ENCODE results near the gene STRBP. TPM values are rescaled to one million over a fixed set of nuclear protein-coding genes. Genes with fewer than 3 reads are reported as not detected.

STRBP gene
- total RNA-seq, 1 experiment from 2014 or later, result 39.9 TPM

DNA sequence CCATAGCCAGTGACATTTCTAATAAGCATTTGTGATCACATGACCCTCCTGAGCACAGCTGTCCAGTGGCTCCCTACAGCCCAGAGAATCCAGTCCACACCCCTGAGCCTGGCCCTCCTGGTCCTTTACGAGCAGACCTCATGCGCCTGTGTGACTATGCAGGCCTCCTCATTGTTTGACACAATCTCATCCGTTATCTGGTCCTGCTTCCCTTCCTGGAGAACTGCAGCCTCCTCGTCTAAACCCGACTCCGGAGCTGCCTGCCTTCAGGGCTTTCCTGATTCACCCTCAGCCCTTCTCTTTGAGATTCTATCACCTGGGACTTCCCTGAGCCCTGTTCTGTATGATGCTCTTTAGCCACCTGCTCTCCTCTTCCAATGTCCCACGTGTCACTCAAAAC lies 155.2 kb downstream of the STRBP start:
- CTCF ChIA-PET, result no interaction called here
- Histone ChIP-seq H3K79me2 (ENCODE audit: low read depth) (no peaks in the 10 kb centered on the region), H3F3A (ENCODE audit: insufficient read depth, low read depth) (no peaks in the 10 kb centered on the region; the same call in 1 of the 2 replicates), H4K20me1 (ENCODE audit: insufficient read depth) (no peaks in the 10 kb centered on the region), H3K27me3 (ENCODE audit: insufficient read depth, low read depth) (no peaks in the 10 kb centered on the region), H3K9me3 (ENCODE audit: insufficient read depth, low read depth) (no peaks in the 10 kb centered on the region), H2AFZ (no peak overlapping the region), H3K4me2 (no peak overlapping the region), H3K9me2 (ENCODE audit: insufficient read depth) (no peaks in the 10 kb centered on the region), H3K4me1 (replicated peaks; ENCODE audit: insufficient read depth) (no peaks in the 10 kb centered on the region), H3K4me3 (no peak overlapping the region), H3K27ac (no peak overlapping the region), H3K36me3 (ENCODE audit: low read depth) (no peaks in the 10 kb centered on the region)
- POLR2A ChIA-PET (ENCODE audit: unreplicated experiment), result no interaction called here
- DNase-seq, result no peak
- intact Hi-C loops (cut with micrococcal nuclease; ENCODE audit: unreplicated experiment), result no loop called here
- TF ChIP-seq, protein P1, sequence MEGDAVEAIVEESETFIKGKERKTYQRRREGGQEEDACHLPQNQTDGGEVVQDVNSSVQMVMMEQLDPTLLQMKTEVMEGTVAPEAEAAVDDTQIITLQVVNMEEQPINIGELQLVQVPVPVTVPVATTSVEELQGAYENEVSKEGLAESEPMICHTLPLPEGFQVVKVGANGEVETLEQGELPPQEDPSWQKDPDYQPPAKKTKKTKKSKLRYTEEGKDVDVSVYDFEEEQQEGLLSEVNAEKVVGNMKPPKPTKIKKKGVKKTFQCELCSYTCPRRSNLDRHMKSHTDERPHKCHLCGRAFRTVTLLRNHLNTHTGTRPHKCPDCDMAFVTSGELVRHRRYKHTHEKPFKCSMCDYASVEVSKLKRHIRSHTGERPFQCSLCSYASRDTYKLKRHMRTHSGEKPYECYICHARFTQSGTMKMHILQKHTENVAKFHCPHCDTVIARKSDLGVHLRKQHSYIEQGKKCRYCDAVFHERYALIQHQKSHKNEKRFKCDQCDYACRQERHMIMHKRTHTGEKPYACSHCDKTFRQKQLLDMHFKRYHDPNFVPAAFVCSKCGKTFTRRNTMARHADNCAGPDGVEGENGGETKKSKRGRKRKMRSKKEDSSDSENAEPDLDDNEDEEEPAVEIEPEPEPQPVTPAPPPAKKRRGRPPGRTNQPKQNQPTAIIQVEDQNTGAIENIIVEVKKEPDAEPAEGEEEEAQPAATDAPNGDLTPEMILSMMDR (conservative IDR thresholded peaks at IDR 0.05), result no peak
- TF ChIP-seq EZH2 (IDR thresholded peaks at IDR 0.05; ENCODE audit: low read depth), result no peak
- BruUV-seq (replicated peaks), result no TSS peak

DNA sequence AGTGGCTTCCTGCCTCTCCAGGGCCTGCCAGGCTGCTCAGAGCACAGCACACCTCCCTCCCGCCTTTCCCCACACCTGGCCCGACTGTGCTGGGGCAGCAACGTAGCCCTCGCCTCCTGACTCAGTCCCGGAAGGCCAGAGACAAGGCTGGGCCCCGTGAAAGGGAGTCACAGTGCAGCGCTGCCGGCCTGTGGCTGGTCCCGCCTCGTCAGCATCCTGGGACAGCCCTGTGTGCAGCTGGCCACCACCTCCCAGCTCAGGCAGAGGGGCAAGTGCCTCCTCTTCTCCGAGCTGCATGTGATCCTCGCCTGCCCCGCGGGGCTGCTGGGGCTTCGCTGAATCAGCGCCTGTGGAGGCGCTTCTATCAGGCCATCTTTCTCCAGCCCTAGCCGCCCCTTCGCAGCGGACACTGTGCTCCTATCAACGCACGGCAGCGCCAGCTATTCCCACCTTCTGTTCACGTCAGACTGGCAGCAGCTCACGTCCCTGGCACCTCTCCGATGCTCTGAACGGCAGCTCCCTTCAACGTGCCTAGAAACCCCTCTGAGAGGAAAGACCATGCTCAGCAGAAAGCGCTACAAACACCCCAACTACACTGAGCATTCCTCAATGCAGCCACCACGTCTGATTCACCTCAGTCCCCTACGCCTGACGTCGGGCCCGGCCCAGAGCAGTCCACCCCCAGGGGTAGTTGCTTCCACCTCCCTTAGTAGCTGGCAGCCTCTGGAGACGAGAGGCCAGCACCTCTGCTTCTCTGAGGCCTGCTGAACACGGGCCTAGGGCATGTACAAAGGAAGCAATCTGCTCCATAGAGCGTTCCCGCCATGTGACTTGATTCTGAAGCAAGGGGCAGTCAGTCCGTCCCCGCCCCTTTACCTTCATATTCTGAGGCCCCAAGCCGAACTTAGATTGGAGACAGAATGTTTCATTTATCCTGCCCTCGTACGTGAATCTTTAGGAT lies 156.1 kb downstream of the STRBP start:
- no peaks in the 10 kb centered on the region for H3K27me3 ChIP-seq (ENCODE audit: insufficient read depth, low read depth)
- intact Hi-C loops (cut with micrococcal nuclease; ENCODE audit: unreplicated experiment), result no loop called here
- ChIA-PET CTCF (no interaction called here), POLR2A (ENCODE audit: unreplicated experiment) (no interaction called here)
- DNase-seq, result no peak
- no peak for TF ChIP-seq EZH2 (IDR thresholded peaks at IDR 0.05; ENCODE audit: low read depth)
- TF ChIP-seq, protein P1 (conservative IDR thresholded peaks at IDR 0.05), result no peak
- no peaks in the 10 kb centered on the region for H3K9me2 ChIP-seq (ENCODE audit: insufficient read depth)
- H3F3A ChIP-seq (ENCODE audit: insufficient read depth, low read depth), result no peaks in the 10 kb centered on the region; the same call in 1 of the 2 replicates
- H2AFZ ChIP-seq, result no peak overlapping the region
- no peak overlapping the region for H3K4me3 ChIP-seq
- no peaks in the 10 kb centered on the region for H3K9me3 ChIP-seq (ENCODE audit: insufficient read depth, low read depth)
- H3K27ac ChIP-seq, result no peak overlapping the region
- H3K4me1 ChIP-seq (replicated peaks; ENCODE audit: insufficient read depth), result no peaks in the 10 kb centered on the region
- no peaks in the 10 kb centered on the region for H3K36me3 ChIP-seq (ENCODE audit: low read depth)
- H4K20me1 ChIP-seq (ENCODE audit: insufficient read depth), result no peaks in the 10 kb centered on the region
- no TSS peak for BruUV-seq (replicated peaks)
- no peak overlapping the region for H3K4me2 ChIP-seq
- no peaks in the 10 kb centered on the region for H3K79me2 ChIP-seq (ENCODE audit: low read depth)

DNA sequence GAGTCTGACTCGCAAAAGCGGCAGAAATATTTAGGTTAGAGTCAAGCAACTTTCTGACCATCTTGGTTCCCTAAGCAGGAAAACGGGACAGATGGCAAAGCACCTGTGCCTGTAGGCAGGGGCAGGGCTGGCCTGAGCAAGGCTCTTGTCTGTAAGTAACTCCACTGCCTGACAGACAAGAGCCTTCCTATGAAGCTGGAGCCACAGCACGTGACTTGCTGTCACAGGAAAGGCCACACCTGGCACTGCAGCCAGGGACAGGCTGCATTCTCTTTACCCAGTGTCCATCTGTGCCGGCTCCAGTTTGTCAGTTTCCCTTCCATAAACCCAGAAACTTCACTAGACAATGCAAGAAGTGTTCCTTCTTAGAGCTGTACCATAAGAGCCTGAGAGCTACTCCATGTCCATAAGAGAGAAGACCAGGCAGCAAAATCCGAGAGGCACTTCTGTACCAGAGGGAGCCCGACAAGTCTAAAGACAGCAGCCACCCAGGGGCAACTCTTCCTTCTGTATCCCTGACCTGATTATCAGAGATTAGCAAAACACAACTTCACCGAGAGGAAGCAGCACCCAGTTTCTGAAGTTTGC lies 156.9 kb downstream of the STRBP start:
- Histone ChIP-seq H3K27ac (no peak overlapping the region), H3K4me2 (no peak overlapping the region), H3F3A (ENCODE audit: insufficient read depth, low read depth) (no peaks in the 10 kb centered on the region; the same call in 1 of the 2 replicates), H3K9me2 (ENCODE audit: insufficient read depth) (no peaks in the 10 kb centered on the region), H3K9me3 (ENCODE audit: insufficient read depth, low read depth) (no peaks in the 10 kb centered on the region), H3K4me1 (replicated peaks; ENCODE audit: insufficient read depth) (no peaks in the 10 kb centered on the region), H3K79me2 (ENCODE audit: low read depth) (no peaks in the 10 kb centered on the region), H4K20me1 (ENCODE audit: insufficient read depth) (no peaks in the 10 kb centered on the region), H3K27me3 (ENCODE audit: insufficient read depth, low read depth) (no peaks in the 10 kb centered on the region), H3K4me3 (no peak overlapping the region), H2AFZ (no peak overlapping the region), H3K36me3 (ENCODE audit: low read depth) (no peaks in the 10 kb centered on the region)
- CTCF ChIA-PET, result no interaction called here
- TF ChIP-seq, protein P1 (conservative IDR thresholded peaks at IDR 0.05), result no peak
- TF ChIP-seq EZH2 (IDR thresholded peaks at IDR 0.05; ENCODE audit: low read depth), result no peak
- POLR2A ChIA-PET (ENCODE audit: unreplicated experiment), result interaction anchor here (0.7 kb wide), 1 partner anchor 9 kb away, joined by 3 read pairs; no protein-coding TSS in a partner anchor
- BruUV-seq (replicated peaks), result no TSS peak
- DNase-seq, result no peak
- intact Hi-C loops (cut with micrococcal nuclease; ENCODE audit: unreplicated experiment), result no loop called here

Measured in PC-9 (cell line).